GM18507 (cell line): ENCODE data around the gene SELENOO.
"Not testable (repeated sequence)": the region's sequence is repeated elsewhere in the genome, so short reads cannot be mapped to it uniquely, and the experiment has no call there.

Source experiments
- DNase-seq: peaks from one replicate; pipeline ENCODE4 v3.0.0; 2011; ENCODE audit warnings: low read depth; ENCODE audit not compliant: insufficient read length; ENCODE audit errors: extremely low spot score
- FAIRE-seq: peaks from 2 replicates; lab custom pipeline; 2011; peaks lifted over from hg19 to GRCh38; lab: Jason Lieb, UNC

Gene SELENOO

GRCh38 chr22:50200461-50201190 lies at the start of gene SELENOO:
Gene SELENOO, plus strand, starts transcription at chr22:50201011. Its CDS starts 26 bp downstream, at chr22:50201037.
- DNase-seq (peak; percentile 97), FAIRE-seq (peak; percentile 89)

- no peak for DNase-seq
- FAIRE-seq = no peak
These were observed 49.0 kb upstream of the SELENOO start for GRCh38 chr22:50151571-50152537.

GRCh38 chr22:50153056-50153755 lies 47.6 kb upstream of the SELENOO start:
- FAIRE-seq (no peak), DNase-seq (no peak)

GRCh38 chr22:50153756-50154140 lies 47.1 kb upstream of the SELENOO start:
- DNase-seq (no peak), FAIRE-seq (no peak)

GRCh38 chr22:50157709-50158375 lies 43.0 kb upstream of the SELENOO start:
- FAIRE-seq (no peak), DNase-seq (no peak)

- FAIRE-seq (no peak), DNase-seq (no peak)
These were observed 39.9 kb upstream of the SELENOO start for GRCh38 chr22:50160947-50161346.

GRCh38 chr22:50161508-50162390 lies 39.1 kb upstream of the SELENOO start:
- DNase-seq (no peak), FAIRE-seq (no peak)

GRCh38 chr22:50162391-50162956 lies 38.3 kb upstream of the SELENOO start:
- DNase-seq (no peak), FAIRE-seq (no peak)

GRCh38 chr22:50165436-50166123 lies 35.2 kb upstream of the SELENOO start:
- DNase-seq = no peak
- no peak for FAIRE-seq

- no peak for DNase-seq
- no peak for FAIRE-seq
These were observed 32.9 kb upstream of the SELENOO start for GRCh38 chr22:50167689-50168489.

GRCh38 chr22:50168490-50169180 lies 32.2 kb upstream of the SELENOO start:
- not testable (repeated sequence) for DNase-seq, FAIRE-seq

GRCh38 chr22:50169181-50169759 lies 31.5 kb upstream of the SELENOO start:
- DNase-seq (no peak), FAIRE-seq (no peak)

GRCh38 chr22:50169774-50170341 lies 31.0 kb upstream of the SELENOO start:
- no peak for DNase-seq
- FAIRE-seq = no peak

- FAIRE-seq (no peak), DNase-seq (no peak)
These were observed 30.1 kb upstream of the SELENOO start, which contains the start of gene PANX2 for GRCh38 chr22:50170453-50171318. Gene PANX2, plus strand, starts transcription at chr22:50170731. Its CDS starts 0 bp downstream, at chr22:50170731.
